ENCODE results near the gene ADRM1. TPM values are rescaled to one million over a fixed set of nuclear protein-coding genes. Genes with fewer than 3 reads are reported as not detected.
A peak's percentile ranks its signal among the peaks of the same experiment; 100 is the strongest.

ADRM1 gene
- total RNA-seq, 1 experiment from 2014 or later, result 160 TPM

- H3K27ac Mint-ChIP-seq, result peak overlapping the region; percentile 72; the same call in 1 of the 2 replicates
- CTCF ChIA-PET, result interaction anchor here (1.3 to 2.9 kb wide), 3 partner anchors 40 to 83 kb away, joined by 3 to 11 read pairs (median 4); no protein-coding TSS in a partner anchor
- peaks cover 20% of the 10 kb centered on the region for H3K36me3 Mint-ChIP-seq
Measured at GRCh38 chr20:62299666-62300236, 3.0 kb upstream of the ADRM1 start.

More at GRCh38 chr20:62299666-62300236, 3.0 kb upstream of the ADRM1 start:
- POLR2A ChIA-PET, result interaction anchor here (0.7 kb wide), 1 partner anchor 334 kb away, joined by 4 read pairs; no protein-coding TSS in a partner anchor
- Mint-ChIP-seq H3K4me3 (no peak overlapping the region), H3K27me3 (ENCODE audit: low read depth) (no peaks in the 10 kb centered on the region), H3K4me1 (peaks cover 12% of the 10 kb centered on the region), H3K9me3 (no peaks in the 10 kb centered on the region)
- ATAC-seq (no peak), DNase-seq (ENCODE audit: low spot score) (no peak)
- TF ChIP-seq ZNF425 (CRISPR knock-in tag; conservative IDR thresholded peaks at IDR 0.05), result no peak
- no peak for TF ChIP-seq ZNF532 (CRISPR knock-in tag; IDR thresholded peaks at IDR 0.05; ENCODE audit: borderline replicate concordance)
- TF ChIP-seq CREM (CRISPR knock-in tag; IDR thresholded peaks at IDR 0.05), result no peak
- TF ChIP-seq ZNF512 (CRISPR knock-in tag; IDR thresholded peaks at IDR 0.05; ENCODE audit: borderline replicate concordance), result no peak
- no peak for TF ChIP-seq NR2C2 (CRISPR knock-in tag; IDR thresholded peaks at IDR 0.05)
- TF ChIP-seq ETV6 (CRISPR knock-in tag; IDR thresholded peaks at IDR 0.05), result no peak
- no peak for TF ChIP-seq SP1 (CRISPR knock-in tag; conservative IDR thresholded peaks at IDR 0.05)
- no peak for TF ChIP-seq ZBTB43 (CRISPR knock-in tag; IDR thresholded peaks at IDR 0.05)
- TF ChIP-seq PRDM15 (CRISPR knock-in tag; IDR thresholded peaks at IDR 0.05), result no peak
- no peak for TF ChIP-seq PRRX2 (CRISPR knock-in tag; IDR thresholded peaks at IDR 0.05)
- no peak for TF ChIP-seq IRF1 (CRISPR knock-in tag; IDR thresholded peaks at IDR 0.05)
- TF ChIP-seq FOXP4 (CRISPR knock-in tag; IDR thresholded peaks at IDR 0.05), result no peak
- no peak for TF ChIP-seq AR (CRISPR knock-in tag; IDR thresholded peaks at IDR 0.05)
